Liver (tissue), 9 donors: ENCODE data around the gene WDR27. TPM values are rescaled to one million over a fixed set of nuclear protein-coding genes. Genes with fewer than 3 reads are reported as not detected.
A peak's percentile ranks its signal among the peaks of the same experiment; 100 is the strongest.
"Not testable (repeated sequence)": the region's sequence is repeated elsewhere in the genome, so short reads cannot be mapped to it uniquely, and the experiment has no call there.

ENCODE experiments used
- DNase-seq: peaks from one replicate; pipeline ENCODE4 v3.0.0-alpha.2; 2017; ENCODE audit warnings: low spot score
- H3K27ac ChIP-seq, 2 donors: one replicate each; pipeline ENCODE4 v1.7.0; 2013; ENCODE audit warnings: inconsistent platforms in 2 of 2, low read length in 2 of 2, control low read depth in 1 of 2, low read depth in 1 of 2, mild to moderate bottlenecking in 1 of 2
- H3K27me3 ChIP-seq, 4 donors: one replicate each; pipeline versions ENCODE4 v1.6.1 to v1.7.0; 2013; ENCODE audit warnings: low read length in 3 of 4, inconsistent platforms in 1 of 4, mild to moderate bottlenecking in 1 of 4, moderate library complexity in 1 of 4; ENCODE audit not compliant: control insufficient read depth in 4 of 4, insufficient read depth in 4 of 4
- H3K36me3 ChIP-seq, 4 donors: one replicate each; pipeline versions ENCODE4 v1.6.1 to v1.7.0; 2013; ENCODE audit warnings: low read length in 3 of 4, mild to moderate bottlenecking in 3 of 4, low read depth in 1 of 4, moderate library complexity in 1 of 4; ENCODE audit not compliant: control insufficient read depth in 4 of 4, insufficient read depth in 3 of 4
- H3K4me1 ChIP-seq, 4 donors: one replicate each; pipeline versions ENCODE4 v1.6.1 to v1.7.0; 2013; ENCODE audit warnings: low read length in 3 of 4, mild to moderate bottlenecking in 3 of 4, moderate library complexity in 1 of 4; ENCODE audit not compliant: control insufficient read depth in 4 of 4, insufficient read depth in 4 of 4
- H3K4me3 ChIP-seq, 3 donors: one replicate each; pipeline versions ENCODE4 v1.6.1 to v1.7.0; 2013; ENCODE audit warnings: low read length in 3 of 3, control low read depth in 1 of 3, low read depth in 1 of 3, mild to moderate bottlenecking in 1 of 3
- H3K9ac ChIP-seq, 2 donors: one replicate each; pipeline ENCODE4 v1.7.0; 2013; ENCODE audit warnings: low read length in 2 of 2, mild to moderate bottlenecking in 2 of 2, moderate library complexity in 2 of 2, control low read depth in 1 of 2, low read depth in 1 of 2
- H3K9me3 ChIP-seq, 4 donors: one replicate each; pipeline versions ENCODE4 v1.6.1 to v1.7.0; 2013; ENCODE audit warnings: low read length in 3 of 4; ENCODE audit not compliant: control insufficient read depth in 4 of 4
- ATF3 ChIP-seq: IDR thresholded peaks from 2 replicates; pipeline ENCODE4 v1.6.1; 2016; ENCODE audit warnings: antibody characterized with exemption
- CTCF ChIP-seq: fragments of 150-350 bp; IDR thresholded peaks from 2 replicates; pipeline ENCODE4 v1.5.1; 2017; ENCODE audit warnings: improper control_type of control experiment, low read depth, low read length; ENCODE audit not compliant: missing input control
- EGR1 ChIP-seq, 2 donors: IDR thresholded peaks; 2 replicates each; pipeline ENCODE4 v1.6.1; 2016 to 2018; ENCODE audit warnings: antibody characterized with exemption in 2 of 2, low read depth in 2 of 2
- FOXA1 ChIP-seq: IDR thresholded peaks from 2 replicates; pipeline ENCODE4 v1.6.1; 2016; ENCODE audit warnings: antibody characterized with exemption
- FOXA2 ChIP-seq: IDR thresholded peaks from 2 replicates; pipeline ENCODE4 v1.6.1; 2016; ENCODE audit warnings: antibody characterized with exemption
- GABPA ChIP-seq, 2 donors: IDR thresholded peaks in 1 of 2; conservative IDR thresholded peaks in 1 of 2; 2 replicates each; pipeline ENCODE4 v1.6.1; 2016; ENCODE audit warnings: antibody characterized with exemption in 2 of 2, mild to moderate bottlenecking in 1 of 2, moderate library complexity in 1 of 2
- HNF4A ChIP-seq, 2 donors: conservative IDR thresholded peaks; 2 replicates each; pipeline ENCODE4 v1.6.1; 2016; ENCODE audit warnings: antibody characterized with exemption in 2 of 2, mild to moderate bottlenecking in 2 of 2
- HNF4G ChIP-seq: IDR thresholded peaks from 2 replicates; pipeline ENCODE4 v1.6.1; 2016; ENCODE audit warnings: antibody characterized with exemption
- JUND ChIP-seq, 2 donors: IDR thresholded peaks; 2 replicates each; pipeline ENCODE4 v1.6.1; 2016; ENCODE audit warnings: antibody characterized with exemption in 2 of 2
- NR2F2 ChIP-seq: IDR thresholded peaks from 2 replicates; pipeline ENCODE4 v1.6.1; 2016; ENCODE audit warnings: antibody characterized with exemption
- RAD21 ChIP-seq, 2 donors: IDR thresholded peaks; 2 replicates each; pipeline ENCODE4 v1.6.1; 2016; ENCODE audit warnings: antibody characterized with exemption in 2 of 2, mild to moderate bottlenecking in 2 of 2
- RXRA ChIP-seq, 2 donors: IDR thresholded peaks; 2 replicates each; pipeline ENCODE4 v1.6.1; 2017 to 2018; ENCODE audit warnings: antibody characterized with exemption in 2 of 2, mild to moderate bottlenecking in 1 of 2
- SP1 ChIP-seq: IDR thresholded peaks from 2 replicates; pipeline ENCODE4 v1.6.1; 2018; ENCODE audit warnings: antibody characterized with exemption, mild to moderate bottlenecking
- TAF1 ChIP-seq: conservative IDR thresholded peaks from 2 replicates; pipeline ENCODE4 v1.6.1; 2016; ENCODE audit warnings: antibody characterized with exemption, mild to moderate bottlenecking
- YY1 ChIP-seq: IDR thresholded peaks from 2 replicates; pipeline ENCODE4 v1.6.1; 2016; ENCODE audit warnings: antibody characterized with exemption, mild to moderate bottlenecking
- ZBTB33 ChIP-seq: IDR thresholded peaks from 2 replicates; pipeline ENCODE4 v1.6.1; 2016; ENCODE audit warnings: antibody characterized with exemption
- WGBS: extraction: QIAGEN DNeasy Blood & Tissue Kit; methylation state at CpG from one replicate; pipeline ENCODE4 v1.1.7; 2013; 5-methylcytosine and 5-hydroxymethylcytosine counted together
- polyA plus RNA-seq, 2 donors: library from polyadenylated mRNA; stranded (reverse) in 1 of 2; unstranded in 1 of 2; fragments of 200-250 nt in 1 of 2; fragments of >200 nt in 1 of 2; fragmentation: Nextera tagmentation in 1 of 2; extraction: Ambion mirVana in 1 of 2; gene quantifications; one replicate each; pipeline versions ENCODE4 v1.2.1 to v1.2.3, GENCODE V29; 2013 to 2015
- total RNA-seq, 2 donors: library from RNA; depleted of rRNA; stranded (reverse); fragments of >200 nt; gene quantifications; one replicate each; pipeline ENCODE4 v1.2.3, GENCODE V29; 2014
- TF ChIP-seq, protein P1 (sequence below): IDR thresholded peaks from 2 replicates; pipeline ENCODE4 v1.6.1; 2016; ENCODE audit warnings: antibody characterized with exemption
- TF ChIP-seq, protein P2 (sequence below): IDR thresholded peaks from 2 replicates; pipeline ENCODE4 v1.6.1; 2016; ENCODE audit warnings: antibody characterized with exemption, mild to moderate bottlenecking
- donor health status: healthy.
- donor health status: healthy.
- donor health status: healthy.
- donor health status: healthy.
- donor health status: healthy.

WDR27 gene
- total and polyA plus RNA-seq, 4 donors: 3.7 to 20.1 (median 7.7) TPM

GRCh38 chr6:169697115-169697514 lies 4.7 kb downstream of the WDR27 start:
- not testable (repeated sequence) for H3K9ac ChIP-seq, DNase-seq, H3K27me3 ChIP-seq, H3K4me3 ChIP-seq, H3K9me3 ChIP-seq, H3K27ac ChIP-seq, H3K36me3 ChIP-seq
- WGBS: 89% methylated on average over 10 of the region's 10 CpGs
- H3K4me1 ChIP-seq: peaks cover 0 to 13% (median 9%) of the 10 kb centered on the region in 4 donors
- TF ChIP-seq CTCF (peak; percentile 28), RAD21 (IDR thresholded peaks at IDR 0.05) (peak; percentile 49 to 66)

- Histone ChIP-seq H3K27me3 (no peaks in the 10 kb centered on the region), H3K9me3 (no peaks in the 10 kb centered on the region), H3K9ac (no peak overlapping the region), H3K4me3 (no peak overlapping the region), H3K36me3 (no peaks in the 10 kb centered on the region), H3K4me1 (peaks cover 0 to under 1% (median 0%) of the 10 kb centered on the region in 4 donors), H3K27ac (no peak overlapping the region)
- DNase-seq: no peak
- WGBS: 95% methylated on average over 5 of the region's 5 CpGs
- TF ChIP-seq ATF3: no peak
- no peak for TF ChIP-seq RAD21 (IDR thresholded peaks at IDR 0.05)
- no peak for TF ChIP-seq EGR1 (IDR thresholded peaks at IDR 0.05; ENCODE audit: low read depth in 2 of 2)
- TF ChIP-seq SP1: no peak
- TF ChIP-seq FOXA1: no peak
These were observed 6.7 kb downstream of the WDR27 start for GRCh38 chr6:169695131-169695530.

DNA sequence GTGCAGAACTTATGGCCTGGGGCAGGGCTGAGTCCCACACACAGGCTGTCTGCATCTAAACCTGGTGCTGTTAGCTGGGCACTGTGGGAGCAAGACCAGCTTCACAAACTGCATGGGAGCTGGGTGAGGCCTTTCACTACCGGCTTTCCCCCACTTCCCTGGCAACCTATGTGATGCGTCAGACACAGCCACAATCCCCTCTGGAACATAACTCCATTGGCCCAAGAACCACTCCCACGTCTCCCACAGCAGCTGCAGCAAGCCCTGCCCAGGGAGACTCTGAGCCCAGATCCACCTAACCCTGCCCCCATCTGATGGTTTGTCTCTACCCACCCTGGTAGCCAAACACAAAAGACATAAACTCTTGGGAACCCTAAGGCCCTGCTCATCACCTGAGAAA lies 9.3 kb downstream of the WDR27 start:
- no peak overlapping the region for H3K4me3 ChIP-seq
- no peaks in the 10 kb centered on the region for H3K9me3 ChIP-seq
- no peak overlapping the region for H3K27ac ChIP-seq
- no peak for TF ChIP-seq RAD21 (IDR thresholded peaks at IDR 0.05)
- TF ChIP-seq ZBTB33: no peak
- TF ChIP-seq TAF1: no peak
- TF ChIP-seq, protein P1, sequence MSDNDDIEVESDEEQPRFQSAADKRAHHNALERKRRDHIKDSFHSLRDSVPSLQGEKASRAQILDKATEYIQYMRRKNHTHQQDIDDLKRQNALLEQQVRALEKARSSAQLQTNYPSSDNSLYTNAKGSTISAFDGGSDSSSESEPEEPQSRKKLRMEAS: no peak
- TF ChIP-seq JUND (IDR thresholded peaks at IDR 0.05): no peak
- TF ChIP-seq ATF3: no peak
- no peak for TF ChIP-seq HNF4A (conservative IDR thresholded peaks at IDR 0.05)
- no peak for TF ChIP-seq HNF4G
- TF ChIP-seq RXRA (IDR thresholded peaks at IDR 0.05): no peak
- no peak for TF ChIP-seq GABPA (IDR thresholded peaks at IDR 0.05 in 1 of 2, conservative IDR thresholded peaks at IDR 0.05 in 1 of 2)
- no peak for TF ChIP-seq FOXA1
- TF ChIP-seq NR2F2: no peak
- TF ChIP-seq EGR1 (IDR thresholded peaks at IDR 0.05; ENCODE audit: low read depth in 2 of 2): no peak
- TF ChIP-seq, protein P2, sequence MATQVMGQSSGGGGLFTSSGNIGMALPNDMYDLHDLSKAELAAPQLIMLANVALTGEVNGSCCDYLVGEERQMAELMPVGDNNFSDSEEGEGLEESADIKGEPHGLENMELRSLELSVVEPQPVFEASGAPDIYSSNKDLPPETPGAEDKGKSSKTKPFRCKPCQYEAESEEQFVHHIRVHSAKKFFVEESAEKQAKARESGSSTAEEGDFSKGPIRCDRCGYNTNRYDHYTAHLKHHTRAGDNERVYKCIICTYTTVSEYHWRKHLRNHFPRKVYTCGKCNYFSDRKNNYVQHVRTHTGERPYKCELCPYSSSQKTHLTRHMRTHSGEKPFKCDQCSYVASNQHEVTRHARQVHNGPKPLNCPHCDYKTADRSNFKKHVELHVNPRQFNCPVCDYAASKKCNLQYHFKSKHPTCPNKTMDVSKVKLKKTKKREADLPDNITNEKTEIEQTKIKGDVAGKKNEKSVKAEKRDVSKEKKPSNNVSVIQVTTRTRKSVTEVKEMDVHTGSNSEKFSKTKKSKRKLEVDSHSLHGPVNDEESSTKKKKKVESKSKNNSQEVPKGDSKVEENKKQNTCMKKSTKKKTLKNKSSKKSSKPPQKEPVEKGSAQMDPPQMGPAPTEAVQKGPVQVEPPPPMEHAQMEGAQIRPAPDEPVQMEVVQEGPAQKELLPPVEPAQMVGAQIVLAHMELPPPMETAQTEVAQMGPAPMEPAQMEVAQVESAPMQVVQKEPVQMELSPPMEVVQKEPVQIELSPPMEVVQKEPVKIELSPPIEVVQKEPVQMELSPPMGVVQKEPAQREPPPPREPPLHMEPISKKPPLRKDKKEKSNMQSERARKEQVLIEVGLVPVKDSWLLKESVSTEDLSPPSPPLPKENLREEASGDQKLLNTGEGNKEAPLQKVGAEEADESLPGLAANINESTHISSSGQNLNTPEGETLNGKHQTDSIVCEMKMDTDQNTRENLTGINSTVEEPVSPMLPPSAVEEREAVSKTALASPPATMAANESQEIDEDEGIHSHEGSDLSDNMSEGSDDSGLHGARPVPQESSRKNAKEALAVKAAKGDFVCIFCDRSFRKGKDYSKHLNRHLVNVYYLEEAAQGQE: no peak
- TF ChIP-seq FOXA2: no peak
- no peak for TF ChIP-seq YY1
- no peak for TF ChIP-seq CTCF
- TF ChIP-seq SP1: no peak
- H3K4me1 ChIP-seq: no peaks in the 10 kb centered on the region
- H3K36me3 ChIP-seq: peaks cover 3 to 11% (median 7%) of the 10 kb centered on the region in 4 donors
- H3K27me3 ChIP-seq: no peaks in the 10 kb centered on the region
- no peak overlapping the region for H3K9ac ChIP-seq
- WGBS: over 99% methylated on average over 3 of the region's 3 CpGs
- no peak for DNase-seq
